PFSK-1 (cell line): Measurements from ENCODE around the gene WFDC6.

Source experiments
- FOXP2 ChIP-seq: optimal IDR thresholded peaks from 2 replicates; pipeline ENCODE3; 2011; ENCODE audit warnings: borderline replicate concordance, control low read depth, inconsistent platforms; ENCODE audit not compliant: insufficient read depth; ENCODE audit errors: extremely low read length, extremely low read depth
- POLR2AphosphoS5 ChIP-seq: IDR thresholded peaks from 2 replicates; pipeline ENCODE4 v1.6.1; 2012; ENCODE audit warnings: low read depth, mild to moderate bottlenecking, control low read depth, low read length, moderate library complexity
- SIN3A ChIP-seq: IDR thresholded peaks from 2 replicates; pipeline ENCODE4 v1.6.1; 2012; ENCODE audit warnings: mild to moderate bottlenecking, low read length, moderate library complexity, borderline replicate concordance; ENCODE audit not compliant: insufficient read depth
- TAF1 ChIP-seq: IDR thresholded peaks from 2 replicates; pipeline ENCODE4 v1.6.1; 2012; ENCODE audit warnings: low read length, control low read depth, borderline replicate concordance; ENCODE audit not compliant: insufficient read depth
- TF ChIP-seq, protein P1 (sequence below), 2 experiments: IDR thresholded peaks; 2 replicates each; pipeline versions ENCODE4 v1.6.1 to v1.8.0; 2011 to 2012; ENCODE audit warnings: low read depth in 2 of 2, low read length in 2 of 2, control low read depth in 1 of 2, inconsistent platforms in 1 of 2, mild to moderate bottlenecking in 1 of 2, moderate library complexity in 1 of 2; ENCODE audit not compliant: insufficient read depth in 1 of 2

The WFDC6 gene

DNA sequence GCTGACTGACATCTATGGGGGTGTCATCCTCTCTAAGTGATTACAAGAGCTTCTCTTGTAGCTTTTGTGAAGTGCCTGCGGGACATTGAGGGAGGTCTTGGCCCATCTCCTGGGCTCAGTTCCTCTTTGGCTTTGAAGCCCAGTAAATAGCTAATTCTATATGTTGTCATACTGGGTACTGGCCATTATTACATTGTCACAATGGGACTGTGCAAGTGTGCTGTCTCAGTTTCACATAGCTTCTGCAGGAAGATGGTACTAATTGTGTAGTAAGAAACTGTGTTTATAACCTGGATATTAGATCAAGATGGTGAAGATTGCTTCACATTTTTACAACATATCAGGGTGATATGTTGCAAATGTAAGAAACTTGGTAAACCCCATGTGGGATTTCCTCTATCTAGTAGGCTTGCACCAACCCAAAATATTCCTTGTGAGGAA lies 43.8 kb downstream of the WFDC6 start:
- no peak for TF ChIP-seq TAF1
- no peak for TF ChIP-seq POLR2AphosphoS5
- no peak for TF ChIP-seq SIN3A
- TF ChIP-seq, protein P1, sequence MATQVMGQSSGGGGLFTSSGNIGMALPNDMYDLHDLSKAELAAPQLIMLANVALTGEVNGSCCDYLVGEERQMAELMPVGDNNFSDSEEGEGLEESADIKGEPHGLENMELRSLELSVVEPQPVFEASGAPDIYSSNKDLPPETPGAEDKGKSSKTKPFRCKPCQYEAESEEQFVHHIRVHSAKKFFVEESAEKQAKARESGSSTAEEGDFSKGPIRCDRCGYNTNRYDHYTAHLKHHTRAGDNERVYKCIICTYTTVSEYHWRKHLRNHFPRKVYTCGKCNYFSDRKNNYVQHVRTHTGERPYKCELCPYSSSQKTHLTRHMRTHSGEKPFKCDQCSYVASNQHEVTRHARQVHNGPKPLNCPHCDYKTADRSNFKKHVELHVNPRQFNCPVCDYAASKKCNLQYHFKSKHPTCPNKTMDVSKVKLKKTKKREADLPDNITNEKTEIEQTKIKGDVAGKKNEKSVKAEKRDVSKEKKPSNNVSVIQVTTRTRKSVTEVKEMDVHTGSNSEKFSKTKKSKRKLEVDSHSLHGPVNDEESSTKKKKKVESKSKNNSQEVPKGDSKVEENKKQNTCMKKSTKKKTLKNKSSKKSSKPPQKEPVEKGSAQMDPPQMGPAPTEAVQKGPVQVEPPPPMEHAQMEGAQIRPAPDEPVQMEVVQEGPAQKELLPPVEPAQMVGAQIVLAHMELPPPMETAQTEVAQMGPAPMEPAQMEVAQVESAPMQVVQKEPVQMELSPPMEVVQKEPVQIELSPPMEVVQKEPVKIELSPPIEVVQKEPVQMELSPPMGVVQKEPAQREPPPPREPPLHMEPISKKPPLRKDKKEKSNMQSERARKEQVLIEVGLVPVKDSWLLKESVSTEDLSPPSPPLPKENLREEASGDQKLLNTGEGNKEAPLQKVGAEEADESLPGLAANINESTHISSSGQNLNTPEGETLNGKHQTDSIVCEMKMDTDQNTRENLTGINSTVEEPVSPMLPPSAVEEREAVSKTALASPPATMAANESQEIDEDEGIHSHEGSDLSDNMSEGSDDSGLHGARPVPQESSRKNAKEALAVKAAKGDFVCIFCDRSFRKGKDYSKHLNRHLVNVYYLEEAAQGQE (IDR thresholded peaks at IDR 0.05; ENCODE audit: insufficient read depth in 1 of 2, low read depth in 2 of 2, low read length in 2 of 2), result no peak

DNA sequence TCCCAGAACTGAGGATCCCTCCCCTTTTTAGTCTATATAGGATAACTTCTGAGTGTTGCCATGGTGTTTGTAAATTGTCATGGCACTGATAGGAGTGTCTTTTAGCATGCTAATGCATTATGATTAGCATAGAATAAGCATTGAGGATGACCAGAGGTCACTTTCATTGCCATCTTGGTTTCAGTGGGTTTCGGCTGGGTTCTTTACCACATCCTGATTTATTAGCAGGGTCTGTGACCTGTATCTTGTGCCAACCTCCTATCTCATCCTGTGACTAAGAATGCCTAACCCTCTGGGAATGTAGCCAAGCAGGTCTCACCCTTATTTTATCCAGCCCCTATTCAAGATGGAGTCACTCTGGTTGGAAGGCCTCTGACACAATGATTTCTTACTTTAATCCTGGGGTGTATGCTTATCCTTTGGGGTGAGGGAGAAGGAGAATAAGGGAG lies 50.2 kb downstream of the WFDC6 start:
- no peak for TF ChIP-seq TAF1
- TF ChIP-seq POLR2AphosphoS5, result no peak
- TF ChIP-seq FOXP2, result no peak
- TF ChIP-seq, protein P1 (IDR thresholded peaks at IDR 0.05; ENCODE audit: insufficient read depth in 1 of 2, low read depth in 2 of 2, low read length in 2 of 2), result no peak
- no peak for TF ChIP-seq SIN3A

DNA sequence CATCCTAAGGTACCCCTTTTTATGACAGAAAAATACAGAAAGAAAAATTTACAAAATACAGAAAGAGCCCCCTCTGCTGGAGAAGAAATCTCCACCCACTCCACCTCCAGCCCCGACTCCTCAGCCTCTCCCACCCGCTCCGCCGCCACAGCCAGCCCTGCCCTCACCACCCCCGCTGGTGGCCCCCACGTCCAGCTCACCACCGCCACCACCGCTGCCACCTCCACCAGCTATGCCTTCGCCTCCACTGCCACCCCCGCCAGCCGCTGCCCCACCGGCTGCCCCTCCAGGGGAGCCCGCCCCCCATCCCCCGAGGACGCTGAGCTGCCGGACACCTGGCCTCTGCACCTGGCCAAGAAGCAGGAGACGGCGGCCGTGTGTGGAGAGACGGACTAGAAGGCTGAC lies 52.0 kb downstream of the WFDC6 start:
- TF ChIP-seq SIN3A, result no peak

DNA sequence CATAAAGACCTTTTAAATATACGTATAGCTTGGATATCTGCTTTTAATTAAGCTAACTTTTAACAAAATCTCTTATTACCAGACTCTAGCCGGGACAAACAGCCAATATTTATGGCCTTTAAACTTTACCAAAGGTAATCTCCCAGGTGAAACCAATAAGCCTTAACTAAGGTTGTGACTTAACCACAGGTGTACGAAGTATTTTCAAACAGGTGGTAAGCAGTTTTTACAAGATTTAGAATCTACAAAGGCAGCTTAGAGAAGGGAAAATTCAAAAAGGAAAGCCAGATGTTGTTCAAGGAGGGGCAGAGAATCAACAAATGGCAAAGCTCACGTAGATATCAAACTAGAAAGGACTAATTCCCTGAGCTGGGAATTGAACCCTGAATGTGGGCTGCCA lies 53.9 kb downstream of the WFDC6 start:
- TF ChIP-seq POLR2AphosphoS5 (no peak), SIN3A (no peak), TAF1 (no peak), FOXP2 (no peak)
- TF ChIP-seq, protein P1 (IDR thresholded peaks at IDR 0.05; ENCODE audit: insufficient read depth in 1 of 2, low read depth in 2 of 2, low read length in 2 of 2), result no peak

DNA sequence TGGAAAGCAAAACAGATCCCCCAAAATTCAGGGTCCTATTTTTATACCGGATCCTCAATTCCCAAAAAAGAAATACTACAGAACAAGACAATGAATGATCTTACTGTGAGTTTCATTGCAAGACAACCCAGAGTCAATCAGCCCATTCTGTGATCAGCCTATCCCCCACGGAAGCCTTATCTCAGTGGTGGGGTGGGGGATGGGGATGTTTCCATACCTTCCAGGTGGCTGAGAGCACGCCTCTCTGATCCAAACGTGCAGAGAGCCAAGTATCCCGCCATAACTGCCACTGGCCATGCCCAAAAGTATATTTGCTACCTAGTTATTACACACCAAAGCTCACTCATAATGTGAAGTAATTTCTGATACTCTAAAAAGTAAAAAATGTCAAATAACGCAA lies 54.6 kb downstream of the WFDC6 start:
- no peak for TF ChIP-seq POLR2AphosphoS5
- TF ChIP-seq FOXP2, result no peak
- TF ChIP-seq SIN3A, result no peak
- no peak for TF ChIP-seq TAF1
- TF ChIP-seq, protein P1 (IDR thresholded peaks at IDR 0.05; ENCODE audit: insufficient read depth in 1 of 2, low read depth in 2 of 2, low read length in 2 of 2), result no peak
